SK-N-MC (cell line): ENCODE measurements around the gene ABHD1.

Experiments
- DNase-seq: peaks from one replicate; pipeline ENCODE4 v3.0.0-alpha.2; 2011; ENCODE audit warnings: low read depth, low spot score
- H3K27ac ChIP-seq: fragments of 200-600 bp; sonication (generic); 2 replicates; pipeline ENCODE4 v1.5.1; 2016; ENCODE audit warnings: mixed run types
- H3K36me3 ChIP-seq: fragments of 200-600 bp; sonication (generic); 2 replicates; pipeline ENCODE4 v1.6.1; 2017; ENCODE audit warnings: antibody characterized with exemption, low read length, mixed read lengths; ENCODE audit not compliant: insufficient read depth
- H3K4me3 ChIP-seq: fragments of 200-600 bp; sonication (generic); 2 replicates; pipeline ENCODE4 v1.5.1; 2016
- H3K9ac ChIP-seq: fragments of 200-600 bp; sonication (generic); 2 replicates; pipeline ENCODE4 v1.8.0; 2017; ENCODE audit warnings: mixed run types, mixed read lengths; ENCODE audit not compliant: insufficient read length
- H3K9me3 ChIP-seq: fragments of 200-600 bp; sonication (generic); 2 replicates; pipeline ENCODE4 v1.6.1; 2017; ENCODE audit warnings: low read depth, mild to moderate bottlenecking, antibody characterized with exemption, low read length, moderate library complexity, mixed read lengths
- EZH2 ChIP-seq: fragments of 200-600 bp; sonication (generic); IDR thresholded peaks from one replicate; pipeline ENCODE4 v1.6.1; 2017; ENCODE audit warnings: antibody characterized with exemption
- FOXP2 ChIP-seq: optimal IDR thresholded peaks from 2 replicates; pipeline ENCODE3; 2011; ENCODE audit warnings: mild to moderate bottlenecking, moderate library complexity; ENCODE audit not compliant: insufficient read depth; ENCODE audit errors: extremely low read length, control extremely low read depth
- POLR2AphosphoS5 ChIP-seq: IDR thresholded peaks from 2 replicates; pipeline ENCODE4 v1.6.1; 2012; ENCODE audit warnings: mild to moderate bottlenecking, low read depth, low read length, borderline replicate concordance

The ABHD1 gene

DNA sequence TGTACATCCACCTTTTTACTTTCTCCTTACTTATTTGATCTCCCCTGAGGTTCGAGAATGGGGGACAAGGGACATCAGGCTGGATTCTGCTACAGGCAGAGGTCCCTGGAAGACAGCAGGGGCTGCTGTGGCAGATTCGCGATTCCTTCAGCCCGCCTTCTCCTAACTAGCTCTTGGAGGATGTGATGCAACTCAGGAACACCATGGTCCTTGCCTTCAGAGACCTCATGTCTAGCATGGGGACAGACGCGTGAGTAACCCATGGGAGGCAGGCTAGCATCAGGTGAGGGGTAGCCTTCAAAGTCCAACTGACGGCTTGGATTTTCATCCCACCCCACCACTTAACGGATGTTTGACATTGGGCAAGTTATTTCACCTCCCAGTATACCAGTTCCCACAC lies 24.3 kb downstream of the ABHD1 start:
- DNase-seq = no peak
- no peaks in the 10 kb centered on the region for H3K9me3 ChIP-seq
- no peak overlapping the region for H3K9ac ChIP-seq
- H3K36me3 ChIP-seq = no peaks in the 10 kb centered on the region
- H3K27ac ChIP-seq = no peak overlapping the region
- TF ChIP-seq EZH2 (no peak), FOXP2 (no peak), POLR2AphosphoS5 (no peak)
- H3K4me3 ChIP-seq = no peak overlapping the region

- Histone ChIP-seq H3K9ac (no peak within 1 kb of the TSS), H3K4me3 (no peak within 1 kb of the TSS), H3K36me3 (no peaks in the 10 kb centered on the region), H3K27ac (no peak within 1 kb of the TSS), H3K9me3 (no peaks in the 10 kb centered on the region)
- no peak for DNase-seq
- TF ChIP-seq EZH2 = no peak
- TF ChIP-seq POLR2AphosphoS5 = no peak
- no peak for TF ChIP-seq FOXP2
These were observed 25.3 kb downstream of the ABHD1 start, which contains the start of gene TCF23 for GRCh38 chr2:27148801-27149439. TCF23 (plus strand) TSS chr2:27149004; CDS start chr2:27149134, 130 bp downstream.

- no peak overlapping the region for H3K4me3 ChIP-seq
- DNase-seq = no peak
- no peaks in the 10 kb centered on the region for H3K36me3 ChIP-seq
- H3K9me3 ChIP-seq = no peaks in the 10 kb centered on the region
- no peak overlapping the region for H3K9ac ChIP-seq
- no peak for TF ChIP-seq EZH2
- no peak overlapping the region for H3K27ac ChIP-seq
These were observed 26.2 kb downstream of the ABHD1 start for GRCh38 chr2:27149570-27150405.

DNA sequence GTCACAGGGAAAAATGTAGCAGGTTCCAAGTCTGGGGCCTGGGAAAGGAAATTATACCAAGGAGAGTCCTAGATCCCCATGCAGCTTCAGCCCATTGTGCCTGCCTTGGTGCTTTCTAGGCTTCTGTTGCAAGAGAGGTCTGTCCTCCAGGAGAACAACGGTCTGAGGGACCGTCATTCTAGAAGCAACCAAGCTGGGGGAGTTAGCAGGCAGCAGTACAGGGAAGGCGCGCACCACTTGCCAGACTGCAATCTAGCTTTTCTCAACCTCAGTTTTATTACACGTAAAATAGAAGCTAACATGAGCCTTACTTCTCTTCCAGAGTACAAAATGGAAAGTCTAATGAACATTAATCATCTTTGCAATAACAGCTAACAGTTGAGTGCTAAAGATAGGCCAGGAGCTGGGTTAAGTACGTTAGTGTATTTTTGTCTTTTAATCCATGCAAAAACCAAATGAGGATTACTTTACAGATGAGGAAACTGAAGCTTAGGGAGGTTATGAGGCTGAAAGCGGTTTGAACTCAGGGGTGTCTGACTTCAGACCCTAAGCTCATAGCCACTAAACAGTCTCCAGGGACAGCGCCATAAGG lies 27.1 kb downstream of the ABHD1 start:
- no peaks in the 10 kb centered on the region for H3K36me3 ChIP-seq
- H3K4me3 ChIP-seq = no peak overlapping the region
- DNase-seq = no peak
- H3K9me3 ChIP-seq = no peaks in the 10 kb centered on the region
- H3K9ac ChIP-seq = no peak overlapping the region
- TF ChIP-seq EZH2 (no peak), POLR2AphosphoS5 (no peak), FOXP2 (no peak)
- H3K27ac ChIP-seq = no peak overlapping the region

DNA sequence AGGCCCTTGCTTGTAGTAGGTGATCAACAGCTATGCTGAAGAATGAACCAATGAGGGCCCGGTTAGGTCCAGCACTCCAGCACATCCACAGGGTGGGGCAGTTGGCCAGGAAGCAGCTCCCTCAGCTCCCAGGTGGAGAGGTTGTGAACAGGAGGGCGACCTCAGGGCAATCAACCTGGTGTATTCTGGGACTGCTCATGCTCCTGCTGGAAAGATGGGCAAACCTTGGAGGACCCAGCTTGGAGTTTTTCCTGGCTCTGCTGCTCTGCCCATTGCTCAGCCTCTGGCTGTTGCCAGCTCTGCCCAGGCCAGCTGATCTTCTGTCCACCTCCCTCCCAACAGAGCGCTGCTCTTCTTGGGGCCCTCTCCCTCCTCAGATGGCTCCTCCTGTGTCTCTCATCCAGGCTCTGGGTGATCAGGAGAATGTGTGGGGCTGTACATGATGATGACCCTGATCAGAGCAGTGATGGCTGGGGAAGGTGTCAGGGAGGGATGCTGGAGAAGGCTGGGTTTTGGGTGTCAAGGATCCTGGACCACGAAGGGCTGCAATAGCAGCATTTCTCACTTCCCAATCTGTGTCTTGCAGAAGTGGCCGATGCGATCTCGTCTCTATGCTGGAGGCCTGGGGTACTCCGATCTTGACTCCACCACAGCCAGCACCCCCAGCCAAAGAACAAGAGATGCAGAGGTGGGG lies 28.6 kb downstream of the ABHD1 start:
- TF ChIP-seq POLR2AphosphoS5 (no peak), FOXP2 (no peak), EZH2 (no peak)
- no peak overlapping the region for H3K27ac ChIP-seq
- H3K4me3 ChIP-seq = no peak overlapping the region
- H3K9ac ChIP-seq = no peak overlapping the region
- no peak for DNase-seq
- no peaks in the 10 kb centered on the region for H3K36me3 ChIP-seq
- H3K9me3 ChIP-seq = no peaks in the 10 kb centered on the region

DNA sequence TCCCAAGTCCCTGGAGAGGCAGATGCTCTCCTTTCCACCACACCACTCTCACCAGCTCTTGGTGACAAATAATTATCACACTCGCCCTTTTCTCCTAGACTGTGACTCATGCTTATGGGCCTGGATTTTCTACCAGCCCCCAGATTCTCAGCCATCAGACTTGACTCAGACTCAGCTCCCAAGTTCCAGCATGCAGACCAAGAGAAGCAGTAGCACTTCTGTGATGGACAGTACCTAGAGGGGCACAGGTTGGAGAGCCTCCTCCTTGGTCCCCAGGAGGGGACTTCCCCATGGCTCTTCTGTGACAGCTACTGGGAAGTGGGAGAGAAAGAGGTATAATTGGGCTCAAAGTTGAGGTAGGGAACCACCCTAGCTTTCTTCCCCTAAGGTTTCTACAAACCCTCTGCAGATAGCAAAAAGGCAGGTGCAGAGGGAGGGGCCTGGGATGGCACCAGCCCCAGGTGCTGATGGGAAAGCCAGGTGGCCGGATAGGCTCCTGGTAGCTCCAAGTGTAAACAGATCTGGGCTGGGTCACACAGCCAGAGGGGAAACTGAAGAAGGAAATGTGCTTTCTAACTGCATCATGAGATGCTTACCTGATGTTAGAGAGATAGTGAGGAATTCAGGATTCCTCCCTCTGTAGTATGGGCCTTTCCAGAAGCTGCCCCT lies 29.3 kb downstream of the ABHD1 start:
- no peak overlapping the region for H3K9ac ChIP-seq
- H3K4me3 ChIP-seq = no peak overlapping the region
- no peak for DNase-seq
- no peaks in the 10 kb centered on the region for H3K36me3 ChIP-seq
- no peak for TF ChIP-seq FOXP2
- TF ChIP-seq EZH2 = no peak
- no peak for TF ChIP-seq POLR2AphosphoS5
- no peaks in the 10 kb centered on the region for H3K9me3 ChIP-seq
- H3K27ac ChIP-seq = no peak overlapping the region

DNA sequence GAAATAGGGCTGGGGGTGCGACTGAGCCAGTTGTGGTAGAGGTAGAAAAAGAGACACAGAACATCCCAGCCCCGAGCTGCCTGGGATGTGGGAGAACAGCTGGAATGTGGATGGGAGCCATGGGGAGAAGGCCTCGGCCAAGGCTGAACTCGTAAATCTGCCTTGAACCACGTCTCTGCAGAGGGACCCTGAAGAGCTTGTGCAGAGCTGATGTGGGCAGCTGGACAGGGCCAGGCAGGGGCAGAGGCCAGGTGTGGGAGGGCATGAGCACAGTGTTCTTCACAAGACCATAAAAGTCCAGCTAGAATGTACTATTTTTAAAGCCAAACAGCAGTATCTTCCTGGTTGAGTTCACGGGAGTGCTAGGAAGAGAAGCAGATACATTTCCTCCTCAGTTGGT lies 30.9 kb downstream of the ABHD1 start:
- Histone ChIP-seq H3K9ac (no peak overlapping the region), H3K36me3 (no peaks in the 10 kb centered on the region), H3K27ac (no peak overlapping the region), H3K4me3 (no peak overlapping the region), H3K9me3 (no peaks in the 10 kb centered on the region)
- TF ChIP-seq FOXP2 (no peak), POLR2AphosphoS5 (no peak), EZH2 (no peak)
- no peak for DNase-seq
